Astrocyte (in vitro differentiated cells and primary cell): ENCODE results near the gene ADAMTS10. TPM values are rescaled to one million over a fixed set of nuclear protein-coding genes. Genes with fewer than 3 reads are reported as not detected.
"Not testable (repeated sequence)": the region's sequence is repeated elsewhere in the genome, so short reads cannot be mapped to it uniquely, and the experiment has no call there.

Experiments
- DNase-seq: peaks from one replicate; pipeline ENCODE4 v3.0.0-alpha.2; 2010; ENCODE audit warnings: low read depth
- FAIRE-seq: peaks from 2 replicates; lab custom pipeline; 2011; peaks lifted over from hg19 to GRCh38; lab: Jason Lieb, UNC
- H2AFZ ChIP-seq: 2 replicates; pipeline ENCODE4 v1.6.0; 2012; ENCODE audit warnings: low read depth, low read length, inconsistent platforms
- H3K27ac ChIP-seq: 2 replicates; pipeline ENCODE4 v1.5.1; 2011; ENCODE audit warnings: low read depth, low read length, inconsistent platforms
- H3K27me3 ChIP-seq: 2 replicates; pipeline ENCODE4 v1.6.0; 2011; ENCODE audit warnings: low read length, inconsistent platforms; ENCODE audit not compliant: insufficient read depth
- H3K36me3 ChIP-seq: 2 replicates; pipeline ENCODE4 v1.5.1; 2011; ENCODE audit warnings: low read length, inconsistent platforms; ENCODE audit not compliant: insufficient read depth
- H3K4me1 ChIP-seq: 2 replicates; pipeline ENCODE4 v1.5.1; 2011; ENCODE audit warnings: low read length, inconsistent platforms; ENCODE audit not compliant: insufficient read depth
- H3K4me2 ChIP-seq: 2 replicates; pipeline ENCODE4 v1.6.0; 2012; ENCODE audit warnings: low read length, inconsistent platforms
- H3K4me3 ChIP-seq: 2 replicates; pipeline ENCODE4 v1.5.1; 2011; ENCODE audit warnings: low read depth, mild to moderate bottlenecking, low read length, inconsistent platforms; ENCODE audit not compliant: insufficient read depth
- H3K79me2 ChIP-seq: 2 replicates; pipeline ENCODE4 v1.6.0; 2012; ENCODE audit warnings: mild to moderate bottlenecking, low read length, inconsistent platforms; ENCODE audit not compliant: insufficient read depth
- H3K9ac ChIP-seq: 2 replicates; pipeline ENCODE4 v1.6.0; 2012; ENCODE audit warnings: mild to moderate bottlenecking, low read length, inconsistent platforms
- H3K9me3 ChIP-seq: 2 replicates; pipeline ENCODE4 v1.5.1; 2012; ENCODE audit warnings: low read depth, mild to moderate bottlenecking, low read length, inconsistent platforms; ENCODE audit not compliant: insufficient read depth
- H4K20me1 ChIP-seq: 2 replicates; pipeline ENCODE4 v1.6.0; 2012; ENCODE audit warnings: low read length, inconsistent platforms; ENCODE audit not compliant: insufficient read depth
- H3K27ac Mint-ChIP-seq: one replicate; pipeline ENCODE4 v1.8.0; 2021; ENCODE audit warnings: mild to moderate bottlenecking, mixed read lengths; ENCODE audit not compliant: unreplicated experiment
- H3K27me3 Mint-ChIP-seq: one replicate; pipeline ENCODE4 v1.8.0; 2021; ENCODE audit warnings: low read depth, mixed read lengths; ENCODE audit not compliant: unreplicated experiment
- H3K36me3 Mint-ChIP-seq: one replicate; pipeline ENCODE4 v1.8.0; 2021; ENCODE audit warnings: low read depth, mixed read lengths; ENCODE audit not compliant: unreplicated experiment
- H3K4me1 Mint-ChIP-seq: one replicate; pipeline ENCODE4 v1.8.0; 2021; ENCODE audit warnings: low read depth, mixed read lengths; ENCODE audit not compliant: unreplicated experiment
- H3K4me3 Mint-ChIP-seq: one replicate; pipeline ENCODE4 v1.8.0; 2021; ENCODE audit warnings: mild to moderate bottlenecking, moderate library complexity, mixed read lengths; ENCODE audit not compliant: unreplicated experiment
- H3K9me3 Mint-ChIP-seq: one replicate; pipeline ENCODE4 v1.8.0; 2021; ENCODE audit warnings: mild to moderate bottlenecking, mixed read lengths; ENCODE audit not compliant: unreplicated experiment
- CTCF ChIP-seq: IDR thresholded peaks from 2 replicates; pipeline ENCODE4 v1.5.1; 2011; ENCODE audit warnings: low read depth, mild to moderate bottlenecking, inconsistent platforms, low read length, moderate library complexity; ENCODE audit not compliant: insufficient read depth
- EZH2 ChIP-seq: IDR thresholded peaks from 2 replicates; pipeline ENCODE4 v1.6.1; 2012; ENCODE audit warnings: mild to moderate bottlenecking, low read length, inconsistent platforms; ENCODE audit not compliant: insufficient read depth
- total RNA-seq: library from RNA; stranded (reverse); gene quantifications from 2 replicates; pipeline ENCODE4 v1.2.1, GENCODE V29; 2021

The ADAMTS10 gene
- total RNA-seq, 1 donor from 2014 or later = 34.0 TPM

- TF ChIP-seq CTCF = no peak
- TF ChIP-seq EZH2 = no peak
- H3K36me3 Mint-ChIP-seq = no peaks in the 10 kb centered on the region
- no peak for FAIRE-seq
- no peak overlapping the region for H3K27ac Mint-ChIP-seq
- Histone ChIP-seq H3K4me3 (no peak overlapping the region), H3K79me2 (no peaks in the 10 kb centered on the region), H3K9me3 (no peaks in the 10 kb centered on the region), H3K9ac (no peak overlapping the region), H4K20me1 (no peaks in the 10 kb centered on the region), H3K4me2 (no peak overlapping the region), H3K4me1 (peaks cover 7% of the 10 kb centered on the region), H3K27ac (no peak overlapping the region), H3K27me3 (no peaks in the 10 kb centered on the region), H2AFZ (no peak overlapping the region), H3K36me3 (no peaks in the 10 kb centered on the region)
- no peak overlapping the region for H3K4me3 Mint-ChIP-seq
- H3K9me3 Mint-ChIP-seq = peaks cover 4% of the 10 kb centered on the region
- H3K4me1 Mint-ChIP-seq = no peaks in the 10 kb centered on the region
- DNase-seq = no peak
- peaks cover 13% of the 10 kb centered on the region for H3K27me3 Mint-ChIP-seq
Measured at GRCh38 chr19:8618751-8619150, 8.2 kb upstream of the ADAMTS10 start.

- no peak for DNase-seq
- no peaks in the 10 kb centered on the region for H3K4me1 Mint-ChIP-seq
- H3K27ac Mint-ChIP-seq = no peak overlapping the region
Measured at GRCh38 chr19:8617984-8618383, 7.5 kb upstream of the ADAMTS10 start.

GRCh38 chr19:8617325-8617724 lies 6.8 kb upstream of the ADAMTS10 start:
- not testable (repeated sequence) for DNase-seq, H3K4me2 ChIP-seq, H3K27ac ChIP-seq, H3K36me3 ChIP-seq, H3K9me3 Mint-ChIP-seq, H3K27me3 ChIP-seq, H3K4me1 ChIP-seq, H3K27ac Mint-ChIP-seq, H4K20me1 ChIP-seq, H3K4me3 Mint-ChIP-seq, H2AFZ ChIP-seq, H3K9me3 ChIP-seq, H3K4me3 ChIP-seq, H3K9ac ChIP-seq, H3K4me1 Mint-ChIP-seq, FAIRE-seq, H3K79me2 ChIP-seq, H3K36me3 Mint-ChIP-seq
- H3K27me3 Mint-ChIP-seq = peaks cover 12% of the 10 kb centered on the region

More at GRCh38 chr19:8617984-8618383, 7.5 kb upstream of the ADAMTS10 start:
- no peak overlapping the region for H2AFZ ChIP-seq
- H4K20me1 ChIP-seq = no peaks in the 10 kb centered on the region
- TF ChIP-seq CTCF = no peak
- no peaks in the 10 kb centered on the region for H3K27me3 ChIP-seq
- no peak overlapping the region for H3K4me3 Mint-ChIP-seq
- no peak overlapping the region for H3K4me2 ChIP-seq
- H3K4me1 ChIP-seq = peaks cover 7% of the 10 kb centered on the region
- no peaks in the 10 kb centered on the region for H3K79me2 ChIP-seq
- no peak overlapping the region for H3K9ac ChIP-seq
- H3K27me3 Mint-ChIP-seq = peaks cover 13% of the 10 kb centered on the region
- FAIRE-seq = no peak
- H3K36me3 ChIP-seq = no peaks in the 10 kb centered on the region
- H3K27ac ChIP-seq = no peak overlapping the region
- H3K36me3 Mint-ChIP-seq = no peaks in the 10 kb centered on the region
- no peaks in the 10 kb centered on the region for H3K9me3 ChIP-seq
- no peak overlapping the region for H3K4me3 ChIP-seq
- peaks cover 4% of the 10 kb centered on the region for H3K9me3 Mint-ChIP-seq
